ENCODE data around the gene ABHD17B.

DNA sequence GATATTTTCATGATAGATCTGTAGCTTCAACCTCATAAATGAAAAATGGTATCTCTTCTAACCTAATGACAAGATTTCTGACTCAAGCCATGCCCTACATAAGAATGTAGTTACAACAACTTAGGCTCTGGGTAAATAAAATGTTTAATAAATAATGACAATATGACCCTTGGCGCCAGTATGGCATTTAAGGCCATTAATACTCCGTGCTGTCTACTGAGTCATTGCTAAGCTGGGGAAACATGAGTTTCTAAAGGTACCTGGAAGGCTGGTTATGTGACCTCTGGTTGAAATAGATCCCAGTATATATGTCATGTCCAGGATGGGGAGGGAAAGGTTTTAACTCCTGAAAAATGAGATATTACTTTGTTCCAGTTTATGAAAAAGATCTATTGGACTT is 84.7 kb downstream of the ABHD17B start:
- no peak for TF ChIP-seq ZNF274 (IDR thresholded peaks at IDR 0.05; ENCODE audit: low read depth, low read length)
- TF ChIP-seq YY1 (IDR thresholded peaks at IDR 0.05; ENCODE audit: insufficient read depth, insufficient read length) = no peak
